Esophagus squamous epithelium (tissue), 4 donors: Measurements from ENCODE around the gene SPRTN.

Experiments used
- POLR2A ChIP-seq, 4 donors: fragments of 450-650 bp; IDR thresholded peaks; one replicate each; pipeline ENCODE4 v1.6.1; 2017; ENCODE audit warnings: antibody characterized with exemption in 4 of 4, mild to moderate bottlenecking in 4 of 4, moderate library complexity in 3 of 4
- TF ChIP-seq, protein P1 (sequence below), 6 experiments: fragments of 450-650 bp in 4 of 6; fragments of 200-600 bp in 2 of 6; sonication (generic) in 2 of 6; IDR thresholded peaks; one replicate each; pipeline ENCODE4 v1.5.1; 2016 to 2019; ENCODE audit warnings: antibody characterized with exemption in 6 of 6, mild to moderate bottlenecking in 4 of 6, moderate library complexity in 4 of 6

DNA sequence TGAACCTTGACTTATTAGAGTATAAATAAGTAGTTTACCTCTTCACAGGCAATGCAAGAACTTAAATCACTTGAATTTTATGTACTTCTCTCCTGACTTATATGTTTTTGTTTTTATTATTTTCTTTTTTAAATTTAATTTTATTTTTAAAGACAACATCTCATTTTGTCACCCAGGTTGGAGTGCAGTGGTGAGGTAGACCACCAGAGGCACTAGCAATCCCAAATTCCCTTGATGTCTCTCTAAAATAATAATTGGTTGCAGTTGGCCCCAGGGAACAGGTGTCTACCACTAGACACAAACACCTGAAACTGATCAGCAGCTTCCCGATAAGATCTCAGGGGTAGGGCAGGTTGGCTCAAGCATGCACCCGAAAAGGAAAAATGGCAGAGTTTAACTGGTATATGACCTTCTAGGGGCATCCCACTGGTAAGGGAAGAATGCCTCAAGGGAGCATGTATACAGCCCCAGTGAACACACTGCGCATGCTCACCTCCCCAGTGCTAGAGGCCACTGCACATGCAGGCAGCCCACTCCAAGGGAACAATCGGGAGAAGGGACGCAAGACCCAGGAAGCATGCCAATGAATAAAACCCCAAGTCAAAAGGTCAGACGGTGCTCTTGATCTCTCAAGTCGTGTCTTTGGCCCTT is 15.1 kb upstream of the SPRTN start:
- TF ChIP-seq, protein P1, sequence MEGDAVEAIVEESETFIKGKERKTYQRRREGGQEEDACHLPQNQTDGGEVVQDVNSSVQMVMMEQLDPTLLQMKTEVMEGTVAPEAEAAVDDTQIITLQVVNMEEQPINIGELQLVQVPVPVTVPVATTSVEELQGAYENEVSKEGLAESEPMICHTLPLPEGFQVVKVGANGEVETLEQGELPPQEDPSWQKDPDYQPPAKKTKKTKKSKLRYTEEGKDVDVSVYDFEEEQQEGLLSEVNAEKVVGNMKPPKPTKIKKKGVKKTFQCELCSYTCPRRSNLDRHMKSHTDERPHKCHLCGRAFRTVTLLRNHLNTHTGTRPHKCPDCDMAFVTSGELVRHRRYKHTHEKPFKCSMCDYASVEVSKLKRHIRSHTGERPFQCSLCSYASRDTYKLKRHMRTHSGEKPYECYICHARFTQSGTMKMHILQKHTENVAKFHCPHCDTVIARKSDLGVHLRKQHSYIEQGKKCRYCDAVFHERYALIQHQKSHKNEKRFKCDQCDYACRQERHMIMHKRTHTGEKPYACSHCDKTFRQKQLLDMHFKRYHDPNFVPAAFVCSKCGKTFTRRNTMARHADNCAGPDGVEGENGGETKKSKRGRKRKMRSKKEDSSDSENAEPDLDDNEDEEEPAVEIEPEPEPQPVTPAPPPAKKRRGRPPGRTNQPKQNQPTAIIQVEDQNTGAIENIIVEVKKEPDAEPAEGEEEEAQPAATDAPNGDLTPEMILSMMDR (IDR thresholded peaks at IDR 0.05) = no peak
- no peak for TF ChIP-seq POLR2A (IDR thresholded peaks at IDR 0.05)
